Stimulated activated naive CD4-positive, alpha-beta T cell (primary cell): ENCODE measurements around the gene RIT1.

Experiments used
- DNase-seq, 6 experiments: peaks; one replicate each; lab custom pipeline; 2025; lab: John Stamatoyannopoulos, UW

Gene RIT1

GRCh38 chr1:155856975-155857930 lies 53.9 kb downstream of the RIT1 start, which contains the start of gene GON4L:
Gene GON4L, minus strand, starts transcription at chr1:155857214. Its CDS starts 3,434 bp downstream, at chr1:155853780.
- DNase-seq: peak; percentile 72 to 90 (median 84)

DNA sequence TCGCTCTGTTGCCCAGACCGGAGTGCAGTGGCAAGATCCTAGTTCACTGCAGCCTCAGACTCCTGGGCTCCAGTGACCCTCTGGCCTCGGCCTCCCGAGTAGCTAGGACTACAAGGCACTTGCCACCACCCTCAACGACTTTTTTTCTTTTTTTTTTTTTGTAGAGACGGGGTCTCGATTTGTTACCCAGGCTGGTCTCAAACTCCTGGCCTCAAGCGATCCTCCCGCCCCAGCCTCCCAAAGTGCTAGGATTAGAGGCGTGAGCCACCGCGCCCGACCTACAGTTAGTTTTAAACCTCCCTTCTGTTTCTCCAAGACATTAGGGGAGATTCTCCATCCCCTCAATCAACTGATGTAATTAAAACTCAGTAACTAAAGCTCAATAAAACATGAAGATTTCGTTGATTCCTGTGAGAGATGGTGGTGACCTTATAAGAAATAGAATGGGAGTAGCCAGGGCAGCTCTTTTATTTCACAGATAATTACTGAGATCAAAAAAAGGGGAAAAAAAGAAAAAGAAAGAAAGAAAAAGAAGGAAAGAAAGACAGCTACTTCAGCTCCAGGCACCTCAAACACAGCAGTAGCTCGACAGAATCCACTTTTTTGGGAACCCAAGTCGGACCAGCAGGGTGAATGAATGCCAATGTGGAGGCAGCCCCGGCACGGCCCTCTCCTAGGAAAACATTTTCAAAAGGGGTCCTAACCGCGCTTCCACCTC lies 54.7 kb downstream of the RIT1 start:
- DNase-seq: no peak

DNA sequence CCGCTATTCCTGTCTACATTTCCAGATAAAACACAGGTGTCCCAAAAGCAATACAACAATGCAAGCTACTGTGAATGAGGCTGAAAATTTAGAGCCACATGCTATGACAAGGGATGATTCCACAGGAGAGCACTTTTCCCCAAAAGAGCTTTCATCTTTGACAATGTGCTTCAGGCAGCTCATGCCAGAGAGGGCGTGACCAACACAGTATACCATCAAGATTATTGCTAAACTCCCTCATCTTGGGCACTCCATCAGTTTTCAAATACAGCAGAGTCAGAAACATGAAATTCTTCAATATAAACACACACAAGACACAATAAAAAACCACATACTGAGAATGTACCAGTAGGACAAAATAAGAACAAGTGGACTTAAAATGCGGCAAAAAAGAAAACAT lies 60.8 kb downstream of the RIT1 start:
- DNase-seq: no peak

DNA sequence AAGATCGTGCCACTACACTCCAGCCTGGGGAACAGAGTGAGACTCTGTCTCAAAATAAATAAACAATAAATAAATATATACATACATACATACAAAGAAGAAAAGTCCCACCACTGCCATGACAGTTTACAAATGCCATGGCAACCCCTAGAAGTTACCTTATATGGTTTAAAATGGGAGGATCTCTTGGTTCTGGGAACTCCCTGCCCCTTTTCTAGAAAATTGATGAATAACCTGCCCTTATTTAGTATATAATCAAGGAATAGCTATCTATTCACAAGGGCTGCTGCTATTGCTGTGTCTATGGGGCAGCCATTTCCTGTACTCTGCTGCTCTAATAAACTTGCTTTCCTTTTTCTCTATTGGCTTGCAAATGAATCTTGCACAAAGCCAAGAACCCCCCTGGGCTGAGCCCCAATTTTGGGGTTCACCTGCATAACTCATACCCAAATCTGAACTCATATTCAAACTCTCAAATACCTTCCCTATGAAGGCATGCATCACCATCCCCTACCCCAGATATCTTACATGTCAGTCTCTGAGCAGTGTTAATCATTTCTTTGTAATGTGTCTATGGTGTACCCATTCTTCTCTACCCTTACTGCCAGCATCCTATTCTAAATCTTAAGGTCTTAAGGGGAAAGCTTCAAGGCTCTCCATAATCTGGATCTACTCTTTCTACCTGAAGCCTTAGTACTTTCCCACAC lies 63.2 kb downstream of the RIT1 start:
- DNase-seq: no peak
